Measurements from ENCODE around the gene SLC10A3. TPM values are rescaled to one million over a fixed set of nuclear protein-coding genes. Genes with fewer than 3 reads are reported as not detected.
A peak's percentile ranks its signal among the peaks of the same experiment; 100 is the strongest.

SLC10A3 gene
- 10.0 TPM for polyA plus RNA-seq (2012; ENCODE audit: low read depth, missing spikeins)

- FAIRE-seq (peak; percentile 100), DNase-seq (ENCODE audit: insufficient read length, low spot score) (peak; percentile 85)
- TF ChIP-seq PAX5 (IDR thresholded peaks at IDR 0.05; ENCODE audit: insufficient read depth, low read length, severe bottlenecking) (no peak), POLR2AphosphoS5 (IDR thresholded peaks at IDR 0.05; ENCODE audit: low read depth, low read length) (peak; percentile 83), TAF1 (IDR thresholded peaks at IDR 0.05; ENCODE audit: low read depth, low read length) (peak; percentile 82), POLR2A (IDR thresholded peaks at IDR 0.05; ENCODE audit: low read depth, low read length) (peak; percentile 85)
These were observed at the start of gene SLC10A3 for GRCh38 chrX:154490414-154491083. TSS of gene SLC10A3 (minus strand) at chrX:154490629. CDS start at chrX:154488940, 1,689 bp downstream.

GRCh38 chrX:154539077-154539476 lies 48.6 kb upstream of the SLC10A3 start:
- no peak for FAIRE-seq
- DNase-seq (ENCODE audit: insufficient read length, low spot score): no peak

GRCh38 chrX:154535892-154536291 lies 45.5 kb upstream of the SLC10A3 start:
- TF ChIP-seq PAX5 (IDR thresholded peaks at IDR 0.05; ENCODE audit: insufficient read depth, low read length, severe bottlenecking): no peak
- TF ChIP-seq POLR2AphosphoS5 (IDR thresholded peaks at IDR 0.05; ENCODE audit: low read depth, low read length): no peak
- no peak for TF ChIP-seq TAF1 (IDR thresholded peaks at IDR 0.05; ENCODE audit: low read depth, low read length)
- no peak for TF ChIP-seq POLR2A (IDR thresholded peaks at IDR 0.05; ENCODE audit: low read depth, low read length)
- TF ChIP-seq POU2F2 (IDR thresholded peaks at IDR 0.05; ENCODE audit: low read depth, low read length): no peak
- no peak for TF ChIP-seq SPI1 (IDR thresholded peaks at IDR 0.05; ENCODE audit: low read depth, low read length)
- FAIRE-seq: no peak

More at GRCh38 chrX:154539077-154539476, 48.6 kb upstream of the SLC10A3 start:
- no peak for TF ChIP-seq POU2F2 (IDR thresholded peaks at IDR 0.05; ENCODE audit: low read depth, low read length)
- no peak for TF ChIP-seq TAF1 (IDR thresholded peaks at IDR 0.05; ENCODE audit: low read depth, low read length)
- TF ChIP-seq PAX5 (IDR thresholded peaks at IDR 0.05; ENCODE audit: insufficient read depth, low read length, severe bottlenecking): no peak
- no peak for TF ChIP-seq SPI1 (IDR thresholded peaks at IDR 0.05; ENCODE audit: low read depth, low read length)
- TF ChIP-seq POLR2A (IDR thresholded peaks at IDR 0.05; ENCODE audit: low read depth, low read length): no peak
- no peak for TF ChIP-seq POLR2AphosphoS5 (IDR thresholded peaks at IDR 0.05; ENCODE audit: low read depth, low read length)

GRCh38 chrX:154534526-154535322 lies 44.3 kb upstream of the SLC10A3 start:
- FAIRE-seq: peak; percentile 100

More at GRCh38 chrX:154535892-154536291, 45.5 kb upstream of the SLC10A3 start:
- DNase-seq (ENCODE audit: insufficient read length, low spot score): no peak

GRCh38 chrX:154532690-154533089 lies 42.3 kb upstream of the SLC10A3 start:
- TF ChIP-seq TAF1 (IDR thresholded peaks at IDR 0.05; ENCODE audit: low read depth, low read length): no peak
- no peak for TF ChIP-seq POLR2A (IDR thresholded peaks at IDR 0.05; ENCODE audit: low read depth, low read length)
- TF ChIP-seq SPI1 (IDR thresholded peaks at IDR 0.05; ENCODE audit: low read depth, low read length): no peak
- TF ChIP-seq POU2F2 (IDR thresholded peaks at IDR 0.05; ENCODE audit: low read depth, low read length): no peak
- no peak for TF ChIP-seq PAX5 (IDR thresholded peaks at IDR 0.05; ENCODE audit: insufficient read depth, low read length, severe bottlenecking)
- TF ChIP-seq POLR2AphosphoS5 (IDR thresholded peaks at IDR 0.05; ENCODE audit: low read depth, low read length): no peak
- no peak for FAIRE-seq
- DNase-seq (ENCODE audit: insufficient read length, low spot score): no peak

More at GRCh38 chrX:154534526-154535322, 44.3 kb upstream of the SLC10A3 start:
- peak; percentile 80 for DNase-seq (ENCODE audit: insufficient read length, low spot score)
- TF ChIP-seq POU2F2 (IDR thresholded peaks at IDR 0.05; ENCODE audit: low read depth, low read length) (no peak), PAX5 (IDR thresholded peaks at IDR 0.05; ENCODE audit: insufficient read depth, low read length, severe bottlenecking) (peak; percentile 94)

GRCh38 chrX:154531626-154532025 lies 41.2 kb upstream of the SLC10A3 start:
- no peak for DNase-seq (ENCODE audit: insufficient read length, low spot score)
- TF ChIP-seq POLR2AphosphoS5 (IDR thresholded peaks at IDR 0.05; ENCODE audit: low read depth, low read length): no peak
- TF ChIP-seq POU2F2 (IDR thresholded peaks at IDR 0.05; ENCODE audit: low read depth, low read length): no peak
- no peak for TF ChIP-seq PAX5 (IDR thresholded peaks at IDR 0.05; ENCODE audit: insufficient read depth, low read length, severe bottlenecking)
- TF ChIP-seq POLR2A (IDR thresholded peaks at IDR 0.05; ENCODE audit: low read depth, low read length): no peak
- no peak for TF ChIP-seq TAF1 (IDR thresholded peaks at IDR 0.05; ENCODE audit: low read depth, low read length)
- TF ChIP-seq SPI1 (IDR thresholded peaks at IDR 0.05; ENCODE audit: low read depth, low read length): no peak
- no peak for FAIRE-seq

GRCh38 chrX:154530286-154530685 lies 39.9 kb upstream of the SLC10A3 start:
- no peak for FAIRE-seq
- no peak for DNase-seq (ENCODE audit: insufficient read length, low spot score)
- TF ChIP-seq POLR2AphosphoS5 (IDR thresholded peaks at IDR 0.05; ENCODE audit: low read depth, low read length): no peak
- no peak for TF ChIP-seq PAX5 (IDR thresholded peaks at IDR 0.05; ENCODE audit: insufficient read depth, low read length, severe bottlenecking)
- no peak for TF ChIP-seq POLR2A (IDR thresholded peaks at IDR 0.05; ENCODE audit: low read depth, low read length)
- TF ChIP-seq TAF1 (IDR thresholded peaks at IDR 0.05; ENCODE audit: low read depth, low read length): no peak

GRCh38 chrX:154529206-154529612 lies 38.8 kb upstream of the SLC10A3 start:
- FAIRE-seq: no peak
- no peak for DNase-seq (ENCODE audit: insufficient read length, low spot score)
- TF ChIP-seq POLR2AphosphoS5 (IDR thresholded peaks at IDR 0.05; ENCODE audit: low read depth, low read length) (no peak), SPI1 (IDR thresholded peaks at IDR 0.05; ENCODE audit: low read depth, low read length) (no peak), POU2F2 (IDR thresholded peaks at IDR 0.05; ENCODE audit: low read depth, low read length) (no peak), POLR2A (IDR thresholded peaks at IDR 0.05; ENCODE audit: low read depth, low read length) (no peak), PAX5 (IDR thresholded peaks at IDR 0.05; ENCODE audit: insufficient read depth, low read length, severe bottlenecking) (no peak), TAF1 (IDR thresholded peaks at IDR 0.05; ENCODE audit: low read depth, low read length) (no peak)

- TF ChIP-seq POLR2A (IDR thresholded peaks at IDR 0.05; ENCODE audit: low read depth, low read length): peak; percentile 54
- TF ChIP-seq POU2F2 (IDR thresholded peaks at IDR 0.05; ENCODE audit: low read depth, low read length): no peak
- TF ChIP-seq POLR2AphosphoS5 (IDR thresholded peaks at IDR 0.05; ENCODE audit: low read depth, low read length): 0 out of 2 replicates have a peak, but pooled peaks have one; percentile 27
- FAIRE-seq (peak; percentile 71), DNase-seq (ENCODE audit: insufficient read length, low spot score) (peak; percentile 43)
These were observed 36.7 kb upstream of the SLC10A3 start for GRCh38 chrX:154526901-154527675.

Measured in GM12891 (cell line).